AG09319 (cell line): ENCODE data around the gene LCN2.
"Not testable (repeated sequence)": the region's sequence is repeated elsewhere in the genome, so short reads cannot be mapped to it uniquely, and the experiment has no call there.

Experiments
- DNase-seq: peaks from one replicate; pipeline ENCODE4 v3.0.0-alpha.2; 2010; ENCODE audit warnings: low read depth; ENCODE audit errors: extremely low read depth
- TF ChIP-seq, protein P1 (sequence below): IDR thresholded peaks from 2 replicates; pipeline ENCODE4 v1.5.1; 2011; ENCODE audit warnings: low read depth, mild to moderate bottlenecking, inconsistent platforms, low read length, moderate library complexity

Gene LCN2

GRCh38 chr9:128174062-128174461 lies 24.8 kb downstream of the LCN2 start:
- no peak for DNase-seq
- TF ChIP-seq, protein P1, sequence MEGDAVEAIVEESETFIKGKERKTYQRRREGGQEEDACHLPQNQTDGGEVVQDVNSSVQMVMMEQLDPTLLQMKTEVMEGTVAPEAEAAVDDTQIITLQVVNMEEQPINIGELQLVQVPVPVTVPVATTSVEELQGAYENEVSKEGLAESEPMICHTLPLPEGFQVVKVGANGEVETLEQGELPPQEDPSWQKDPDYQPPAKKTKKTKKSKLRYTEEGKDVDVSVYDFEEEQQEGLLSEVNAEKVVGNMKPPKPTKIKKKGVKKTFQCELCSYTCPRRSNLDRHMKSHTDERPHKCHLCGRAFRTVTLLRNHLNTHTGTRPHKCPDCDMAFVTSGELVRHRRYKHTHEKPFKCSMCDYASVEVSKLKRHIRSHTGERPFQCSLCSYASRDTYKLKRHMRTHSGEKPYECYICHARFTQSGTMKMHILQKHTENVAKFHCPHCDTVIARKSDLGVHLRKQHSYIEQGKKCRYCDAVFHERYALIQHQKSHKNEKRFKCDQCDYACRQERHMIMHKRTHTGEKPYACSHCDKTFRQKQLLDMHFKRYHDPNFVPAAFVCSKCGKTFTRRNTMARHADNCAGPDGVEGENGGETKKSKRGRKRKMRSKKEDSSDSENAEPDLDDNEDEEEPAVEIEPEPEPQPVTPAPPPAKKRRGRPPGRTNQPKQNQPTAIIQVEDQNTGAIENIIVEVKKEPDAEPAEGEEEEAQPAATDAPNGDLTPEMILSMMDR: no peak

DNA sequence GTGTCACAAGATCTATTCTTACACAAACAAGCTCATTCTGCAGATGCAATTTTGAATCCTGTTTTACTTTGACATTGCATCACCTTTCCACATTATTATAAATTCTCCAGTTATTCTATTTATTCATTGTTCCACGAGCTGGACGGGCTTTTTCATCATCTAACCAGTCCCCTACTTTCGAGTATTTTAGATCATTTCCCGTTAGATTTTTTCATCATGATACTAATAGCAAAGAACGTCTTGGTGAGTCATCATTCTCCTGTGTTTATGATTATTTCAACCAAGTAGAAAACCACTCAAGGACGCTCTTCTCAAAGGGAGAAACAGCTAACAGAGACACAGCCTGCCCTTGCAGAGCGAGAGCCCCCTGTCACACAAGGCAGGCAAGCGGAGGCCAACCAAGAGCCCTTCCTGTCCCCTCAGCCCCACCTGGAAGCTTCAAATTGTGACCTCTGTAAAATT lies 25.9 kb downstream of the LCN2 start:
- peak; percentile 53 for DNase-seq
- TF ChIP-seq, protein P1: no peak

- TF ChIP-seq, protein P1: no peak
- DNase-seq: no peak
Measured at GRCh38 chr9:128175726-128176125, 26.5 kb downstream of the LCN2 start.

DNA sequence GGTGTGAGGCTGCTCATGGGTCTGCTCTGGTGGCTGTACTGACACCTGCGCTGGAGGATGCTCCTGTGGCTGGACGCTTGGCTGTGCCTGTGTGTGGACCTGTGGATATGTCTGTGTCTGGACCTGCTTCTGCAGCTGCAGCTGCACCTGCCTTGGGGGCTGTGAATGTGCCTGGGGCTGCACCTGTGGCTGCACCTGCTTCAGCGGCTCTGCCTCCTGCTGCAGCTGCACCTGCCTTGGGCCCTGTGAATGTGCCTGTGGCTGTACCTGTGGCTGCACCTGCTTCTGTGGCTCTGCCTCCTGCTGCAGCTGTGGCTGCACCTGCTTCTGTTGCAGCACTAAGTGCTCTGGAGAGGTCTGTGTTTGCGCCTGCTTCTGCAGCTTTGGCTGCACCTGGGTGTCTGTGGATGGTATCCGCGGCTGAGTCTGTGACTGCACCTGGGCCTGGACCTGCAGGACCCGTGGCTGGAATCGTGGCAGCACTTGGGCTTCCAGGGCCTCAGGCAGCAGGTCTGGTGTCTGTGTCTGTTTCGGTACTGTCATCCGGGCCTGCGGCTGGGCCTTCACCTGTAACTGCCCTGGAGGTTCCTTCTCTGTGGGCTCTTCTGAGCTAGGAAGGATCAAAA lies 29.7 kb downstream of the LCN2 start:
- no peak for DNase-seq
- TF ChIP-seq, protein P1: no peak

- TF ChIP-seq, protein P1: no peak
Measured at GRCh38 chr9:128180001-128180400, 30.7 kb downstream of the LCN2 start.

DNA sequence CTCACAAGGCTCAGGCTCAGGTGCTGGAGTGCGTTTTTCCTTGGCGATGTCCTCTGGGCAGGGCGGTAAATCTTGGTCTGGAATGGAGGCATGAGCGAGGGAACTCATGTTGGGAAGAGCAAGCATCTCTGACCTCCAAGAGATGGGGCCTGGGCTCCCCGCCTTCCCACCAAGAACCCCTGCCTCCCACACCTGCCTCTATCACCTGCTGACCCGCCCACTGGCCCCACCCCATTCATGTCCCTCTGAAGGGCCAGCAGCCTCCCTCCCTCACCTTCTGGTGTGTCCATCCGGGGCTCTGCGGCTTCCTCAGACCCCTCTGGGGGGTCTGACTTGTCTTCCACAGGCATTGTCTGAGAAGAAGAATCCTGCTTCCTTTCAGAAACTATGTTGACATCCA lies 31.2 kb downstream of the LCN2 start:
- TF ChIP-seq, protein P1: no peak
- no peak for DNase-seq

More at GRCh38 chr9:128180001-128180400, 30.7 kb downstream of the LCN2 start:
- DNase-seq: no peak

GRCh38 chr9:128181480-128181879 lies 32.2 kb downstream of the LCN2 start:
- DNase-seq: not testable (repeated sequence)
- TF ChIP-seq, protein P1: peak; percentile 45
